Embryonic facial prominence (tissue), 1 donor: ENCODE measurements around the gene ACSL3.
"Not testable (repeated sequence)": the region's sequence is repeated elsewhere in the genome, so short reads cannot be mapped to it uniquely, and the experiment has no call there.

Experiments
- DNase-seq: peaks from one replicate; pipeline ENCODE4 v3.0.0-alpha.2; 2016; ENCODE audit errors: extremely low spot score

ACSL3 gene

DNA sequence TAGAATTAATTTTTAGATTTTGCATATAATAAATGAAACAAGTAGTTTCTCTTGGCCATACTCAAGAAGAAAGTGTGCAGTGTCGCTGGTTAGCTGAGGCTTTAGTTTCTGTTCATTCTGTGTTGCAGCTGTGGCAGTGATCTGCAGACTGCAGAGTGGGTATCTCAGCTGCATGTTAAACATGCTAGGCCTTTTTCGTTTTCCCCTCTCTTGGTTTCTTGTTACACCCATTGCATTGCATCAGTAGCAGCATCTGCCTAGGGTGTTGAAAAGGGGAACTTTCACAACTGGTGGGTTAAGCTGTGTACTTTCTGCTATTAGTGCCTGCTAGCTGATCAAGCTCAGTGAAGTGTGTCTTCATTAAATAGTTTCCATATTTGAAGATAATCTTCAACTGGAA, 51.3 kb downstream of the ACSL3 start:
- DNase-seq: no peak

DNA sequence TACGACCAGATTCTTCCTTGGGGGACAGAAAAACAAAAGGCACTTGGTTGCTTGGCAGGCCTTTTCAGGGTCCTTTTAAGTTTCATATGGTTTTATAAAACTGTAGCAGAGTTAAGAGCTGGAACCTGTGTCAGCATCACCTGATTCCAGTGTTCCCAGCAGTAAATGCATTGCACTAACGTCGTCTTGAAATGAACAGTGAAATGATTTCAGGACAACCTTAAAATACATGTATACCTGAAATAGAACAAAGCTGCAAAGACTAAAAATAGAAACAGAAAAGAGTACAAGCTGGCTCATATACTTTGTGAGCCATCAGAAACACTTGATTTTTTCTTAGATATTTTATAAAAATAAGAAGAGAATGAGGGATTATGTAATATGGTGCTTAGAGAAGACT, 51.9 kb downstream of the ACSL3 start:
- DNase-seq: no peak

DNA sequence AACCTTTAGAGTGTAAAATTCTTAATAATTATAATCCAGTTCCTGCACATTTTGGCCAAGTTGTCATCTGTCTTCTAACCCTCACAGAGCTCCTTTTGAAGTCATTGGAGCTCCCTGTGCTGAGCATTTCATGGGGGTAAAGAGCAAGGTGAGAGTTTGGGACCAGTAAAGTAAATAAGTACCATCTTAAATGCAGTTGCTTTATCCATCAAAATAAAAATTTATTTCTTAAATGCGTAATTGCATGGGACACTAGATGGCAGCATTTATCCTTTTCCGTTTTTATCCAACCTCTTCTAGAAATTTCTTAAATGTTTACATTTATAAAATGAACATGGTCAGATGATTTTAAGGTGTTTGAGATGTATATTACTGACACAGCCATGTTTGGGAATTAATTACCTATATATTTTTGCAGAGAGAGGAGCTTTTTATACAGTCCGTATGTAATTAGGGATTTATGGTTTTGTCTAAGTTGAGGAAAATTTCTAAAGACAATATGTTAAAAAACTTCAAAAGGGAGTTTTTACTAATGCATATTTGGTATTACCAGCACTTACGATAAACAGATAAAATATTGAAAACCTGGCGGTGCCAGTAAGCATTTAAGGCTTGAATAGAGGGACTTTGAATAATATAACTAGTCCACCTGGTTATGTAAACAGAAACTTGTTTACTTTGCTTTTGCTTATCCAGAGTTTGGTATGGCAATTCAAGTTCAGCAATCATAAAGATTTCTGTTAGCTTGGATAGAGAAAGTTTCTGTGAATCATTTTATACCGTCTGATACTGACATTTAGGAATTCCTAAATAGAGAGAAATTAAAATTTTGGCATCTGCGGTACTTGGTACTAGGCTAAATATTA, 54.5 kb downstream of the ACSL3 start:
- no peak for DNase-seq

DNA sequence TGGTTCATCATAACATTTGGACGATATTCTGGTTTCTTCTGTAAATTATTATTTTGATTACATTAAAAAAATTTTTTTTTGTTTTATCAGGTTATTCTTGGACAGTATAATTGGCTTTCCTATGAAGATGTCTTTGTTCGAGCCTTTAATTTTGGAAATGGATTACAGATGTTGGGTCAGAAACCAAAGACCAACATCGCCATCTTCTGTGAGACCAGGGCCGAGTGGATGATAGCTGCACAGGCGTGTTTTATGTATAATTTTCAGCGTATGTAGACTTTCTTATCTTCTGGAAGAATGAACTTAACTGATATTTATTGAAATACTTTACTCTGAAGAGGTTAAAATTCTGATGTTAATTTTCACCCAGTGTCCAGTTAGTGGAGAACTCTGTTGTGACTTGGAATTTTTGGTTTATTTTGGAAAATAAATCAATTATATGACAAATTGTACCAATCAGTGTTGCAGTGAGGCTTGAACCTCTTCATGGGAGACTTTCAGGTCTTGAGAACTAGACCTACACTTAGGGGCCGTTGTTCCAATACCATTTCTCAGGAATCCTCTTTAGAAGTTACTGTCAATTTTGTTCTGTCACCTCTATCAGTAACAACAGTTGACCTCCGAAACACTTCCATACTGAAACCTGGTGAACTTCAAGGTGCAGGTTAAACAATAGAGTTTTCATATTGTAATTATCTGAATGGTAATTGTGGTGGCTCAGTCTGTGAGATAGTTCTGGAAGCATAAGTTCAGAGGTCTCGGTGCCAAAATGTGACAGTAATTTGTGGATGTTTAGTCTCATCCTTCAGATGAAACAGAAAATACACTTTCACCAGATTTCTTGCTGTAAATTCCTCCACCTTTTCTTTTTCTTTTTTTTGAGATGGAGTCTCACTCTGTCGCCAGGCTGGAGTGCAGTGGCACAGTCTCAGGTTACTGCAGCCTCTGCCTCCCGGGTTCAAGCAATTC, 55.7 kb downstream of the ACSL3 start:
- no peak for DNase-seq

DNA sequence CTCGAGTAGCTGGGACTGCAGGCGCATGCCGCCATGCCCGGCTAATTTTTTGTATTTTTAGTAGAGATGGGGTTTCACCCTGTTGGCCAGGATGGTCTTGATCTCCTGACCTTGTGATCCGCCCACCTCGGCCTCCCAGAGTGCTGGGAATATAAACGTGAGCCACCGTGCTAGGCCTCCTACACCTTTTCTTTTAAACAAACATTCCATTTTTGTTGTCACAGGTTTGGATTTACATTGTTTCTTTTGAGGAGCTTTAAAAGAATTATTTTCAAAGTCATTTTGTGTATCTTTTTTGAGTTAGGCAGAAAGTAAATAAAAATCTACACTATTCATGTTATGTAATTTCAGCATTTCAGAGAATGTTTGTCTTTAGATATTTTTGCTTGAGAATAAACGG, 56.4 kb downstream of the ACSL3 start:
- DNase-seq: not testable (repeated sequence)

DNA sequence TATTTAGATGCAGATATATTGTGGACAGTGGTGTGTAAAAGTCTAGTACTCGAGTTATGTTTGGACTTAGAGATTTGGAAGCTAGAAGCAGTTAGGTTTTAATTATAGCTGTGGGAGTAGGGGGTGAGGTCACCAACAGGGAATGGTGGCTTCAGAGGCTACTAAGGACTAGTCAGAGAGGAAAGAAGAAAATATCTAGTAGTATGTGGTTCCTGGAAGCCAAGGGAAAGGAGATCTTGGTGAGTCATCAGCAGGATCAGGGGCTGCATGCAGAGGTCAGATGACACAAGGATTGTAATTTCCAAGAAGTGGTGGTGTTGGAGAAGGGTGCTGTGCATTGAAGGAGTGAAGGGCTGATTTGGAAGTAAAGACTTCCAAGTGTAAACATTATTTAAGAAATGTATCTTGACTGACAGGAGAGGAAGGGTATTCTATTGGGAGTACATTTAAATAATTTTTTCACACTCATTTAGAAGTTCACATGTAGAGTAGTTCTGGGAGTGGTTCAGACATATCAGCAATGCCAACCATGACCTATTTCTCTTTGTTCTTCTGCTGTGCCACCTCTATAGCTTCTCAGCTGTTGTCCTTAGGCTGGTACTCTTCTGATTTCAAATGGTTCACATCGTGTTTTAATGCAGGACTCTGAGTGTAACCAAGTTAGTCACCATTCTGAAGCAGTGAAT, 59.1 kb downstream of the ACSL3 start:
- DNase-seq: no peak

DNA sequence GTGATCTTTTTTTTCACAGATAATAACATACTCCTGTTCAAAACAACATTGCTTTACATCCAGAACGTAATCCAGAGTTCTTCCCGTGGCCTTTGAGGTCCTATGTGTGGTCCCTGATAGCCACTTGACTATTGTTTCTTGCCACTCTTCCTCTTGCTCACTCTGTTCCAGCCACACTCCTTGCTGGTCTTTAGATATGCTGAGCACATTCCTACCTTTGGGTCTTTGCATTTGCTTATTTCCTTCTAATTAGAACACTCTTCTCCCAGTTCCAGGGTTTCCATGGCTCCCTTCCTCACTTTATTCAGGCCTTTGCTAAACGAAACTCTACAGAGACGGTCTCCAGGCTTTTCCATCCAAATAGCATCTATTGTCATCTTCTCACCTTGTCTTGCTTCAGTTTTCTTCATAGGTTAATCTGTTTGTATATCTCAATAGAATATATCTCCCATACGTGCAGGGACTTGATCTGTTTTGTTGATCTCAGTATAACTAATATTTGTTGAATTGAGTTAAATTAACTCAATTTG, 59.9 kb downstream of the ACSL3 start:
- DNase-seq: no peak

DNA sequence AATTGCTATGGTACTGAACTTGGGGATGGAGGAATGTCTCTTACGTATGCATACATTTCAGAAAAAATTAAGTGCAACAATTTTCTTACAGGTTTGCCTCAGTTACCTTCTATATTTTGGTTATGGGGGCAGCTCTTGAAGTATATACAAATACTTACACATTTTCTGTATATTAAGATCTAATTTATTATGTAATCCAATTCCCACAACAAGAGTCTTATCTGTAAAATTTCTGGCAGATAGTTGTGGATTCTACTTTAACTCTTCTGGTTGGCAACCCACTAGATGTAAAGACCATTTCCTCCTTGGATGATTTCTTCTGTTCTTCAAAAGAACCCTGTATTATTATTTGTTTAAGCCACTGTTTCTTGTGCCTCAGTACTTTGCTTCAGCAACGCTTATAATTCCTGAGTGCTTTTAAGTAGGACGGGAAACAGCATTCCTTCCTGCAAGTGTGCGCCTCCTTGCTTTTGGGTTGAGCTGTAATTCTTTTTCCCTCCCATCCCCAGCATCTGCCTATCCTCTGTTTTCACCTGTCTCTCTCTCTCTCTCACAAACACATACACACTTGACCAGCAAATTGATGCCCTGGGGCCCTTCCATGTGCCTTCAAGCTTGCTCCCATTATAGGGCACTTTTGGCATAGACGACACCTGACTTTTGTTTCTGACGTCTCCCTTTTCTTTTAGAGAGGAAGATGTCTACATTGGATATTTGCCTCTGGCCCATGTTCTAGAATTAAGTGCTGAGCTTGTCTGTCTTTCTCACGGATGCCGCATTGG, 61.4 kb downstream of the ACSL3 start:
- DNase-seq: no peak

DNA sequence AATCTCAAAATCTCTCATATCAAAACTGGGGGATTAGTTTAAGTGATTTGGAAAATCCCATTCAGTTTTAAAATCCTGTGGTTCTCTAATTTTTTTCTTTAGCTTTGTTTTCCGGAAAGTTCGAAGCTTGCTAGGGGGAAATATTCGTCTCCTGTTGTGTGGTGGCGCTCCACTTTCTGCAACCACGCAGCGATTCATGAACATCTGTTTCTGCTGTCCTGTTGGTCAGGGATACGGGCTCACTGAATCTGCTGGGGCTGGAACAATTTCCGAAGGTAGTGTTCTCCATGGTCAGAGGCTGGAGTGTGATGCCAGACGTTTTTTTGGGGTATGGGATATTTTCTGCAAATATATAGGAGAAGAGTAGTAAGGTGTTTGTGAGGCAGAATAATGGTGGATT, 66.1 kb downstream of the ACSL3 start:
- DNase-seq: no peak

DNA sequence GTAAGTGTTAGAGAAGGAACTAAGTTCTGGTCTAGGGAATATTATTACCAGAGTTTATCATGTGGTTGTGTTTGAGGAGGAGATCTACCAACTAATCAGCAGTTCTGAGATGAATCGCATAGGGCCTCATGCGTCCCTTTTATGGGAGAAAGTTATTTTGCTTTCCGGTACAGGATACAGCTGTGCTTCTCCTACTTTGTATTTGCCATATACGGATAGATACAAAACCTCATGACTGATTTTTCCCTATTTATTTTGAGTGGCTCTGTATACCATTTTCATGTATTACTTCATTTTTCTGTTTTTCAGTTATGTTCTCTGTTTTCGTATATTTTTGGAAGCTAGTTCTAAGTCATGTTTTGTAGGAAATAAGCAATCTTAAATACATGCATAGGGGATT, 66.8 kb downstream of the ACSL3 start:
- no peak for DNase-seq

DNA sequence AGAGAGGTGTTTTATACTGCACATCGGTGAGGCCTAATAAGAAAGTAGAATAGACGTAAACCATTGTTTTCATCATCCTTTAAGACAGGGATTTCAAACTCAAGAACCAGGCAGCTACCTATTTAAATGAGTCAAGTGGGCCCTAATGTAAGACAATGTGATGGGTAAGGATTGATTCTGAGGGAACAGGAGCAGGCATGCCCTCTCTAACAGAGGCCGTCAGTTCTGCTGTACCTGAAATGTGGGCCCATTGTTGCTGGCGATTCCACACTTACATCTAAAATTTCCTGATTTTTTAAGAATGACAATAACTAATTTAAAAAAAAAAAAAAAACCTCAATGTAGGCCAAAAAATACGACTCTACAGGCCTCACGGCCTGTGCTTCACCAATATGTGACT, 67.5 kb downstream of the ACSL3 start:
- DNase-seq: no peak

DNA sequence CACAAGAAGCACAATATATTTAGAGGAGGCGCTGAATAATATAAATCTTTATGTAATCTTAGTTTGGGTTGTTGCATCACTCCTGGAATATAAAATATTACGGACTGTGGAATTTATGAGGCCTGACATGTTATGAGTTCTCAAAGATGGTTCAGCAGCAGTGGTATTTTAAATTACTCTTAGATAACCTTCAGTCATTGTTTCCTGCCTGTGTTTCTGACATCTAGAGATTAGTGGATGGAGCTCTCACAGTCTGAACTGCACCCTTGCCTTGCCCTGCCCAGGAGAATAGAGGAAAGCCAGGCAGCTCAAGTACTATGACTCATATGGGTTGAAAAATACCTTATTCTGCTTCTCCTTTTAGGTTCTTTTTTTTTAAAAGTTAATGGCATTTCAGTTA, 70.0 kb downstream of the ACSL3 start:
- no peak for DNase-seq

DNA sequence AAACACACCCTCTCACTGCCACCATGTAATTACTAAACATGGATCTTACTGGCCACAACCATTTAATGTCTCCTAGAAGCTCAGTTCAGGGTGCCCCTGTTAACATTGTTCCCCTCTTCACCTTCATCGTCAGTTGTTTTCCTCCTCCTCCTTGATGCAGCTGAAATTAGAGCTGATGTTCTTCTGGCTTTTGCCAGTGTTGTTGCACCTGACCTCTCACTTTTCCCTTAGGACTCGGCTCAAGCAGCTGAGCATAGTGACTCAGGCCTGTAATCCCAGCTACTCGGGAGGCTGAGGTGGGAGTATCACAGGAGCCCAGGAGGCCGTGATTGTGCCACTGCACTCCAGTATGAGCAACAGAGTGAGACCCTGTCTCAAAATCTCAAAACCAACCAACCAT, 70.8 kb downstream of the ACSL3 start:
- no peak for DNase-seq

DNA sequence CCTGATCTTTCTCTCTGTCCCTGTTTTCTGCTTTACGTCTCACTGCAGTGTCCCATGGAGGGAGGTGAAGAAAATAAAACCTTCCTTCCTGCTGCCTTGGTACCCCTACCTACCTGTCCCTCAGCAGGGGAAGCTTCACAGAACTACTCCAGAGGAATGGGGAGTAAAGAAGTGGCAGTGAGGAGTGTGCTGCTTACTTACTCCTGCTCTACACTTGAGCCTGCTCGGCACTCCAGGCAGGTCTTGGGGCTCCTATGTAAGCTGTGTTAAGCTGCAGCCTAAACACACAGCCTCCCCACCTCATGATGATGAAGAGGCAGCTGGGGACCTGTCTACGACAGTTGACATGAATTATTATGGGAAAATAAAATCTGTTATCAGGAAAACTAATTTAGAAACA, 72.6 kb downstream of the ACSL3 start:
- DNase-seq: no peak

DNA sequence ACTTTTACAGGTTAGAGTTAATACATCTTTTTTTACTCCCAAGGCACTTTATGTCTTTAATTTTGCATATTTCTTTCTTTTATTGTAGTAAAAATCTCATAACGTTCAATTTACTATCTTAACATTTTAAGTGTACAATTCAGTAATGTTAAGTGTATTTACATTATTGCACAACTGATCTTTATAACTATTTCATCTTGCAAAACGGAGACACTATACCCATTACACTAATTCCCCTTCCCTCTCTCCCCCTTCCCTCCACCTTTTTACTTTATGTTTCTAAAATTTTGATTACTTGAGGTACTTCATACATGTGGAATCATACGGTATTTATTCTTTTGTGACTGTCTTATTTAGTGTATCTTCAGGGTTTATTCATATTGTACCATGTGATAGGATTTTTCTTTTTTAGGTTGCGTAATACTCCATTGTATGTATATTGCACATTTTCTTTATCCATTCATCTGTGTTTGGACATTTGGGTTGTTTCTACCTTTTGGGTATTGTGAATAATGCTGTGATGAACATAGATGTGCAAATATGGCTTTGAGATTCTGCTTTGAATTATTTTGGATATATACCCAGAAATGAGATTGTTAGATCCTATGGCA, 75.0 kb downstream of the ACSL3 start:
- no peak for DNase-seq

DNA sequence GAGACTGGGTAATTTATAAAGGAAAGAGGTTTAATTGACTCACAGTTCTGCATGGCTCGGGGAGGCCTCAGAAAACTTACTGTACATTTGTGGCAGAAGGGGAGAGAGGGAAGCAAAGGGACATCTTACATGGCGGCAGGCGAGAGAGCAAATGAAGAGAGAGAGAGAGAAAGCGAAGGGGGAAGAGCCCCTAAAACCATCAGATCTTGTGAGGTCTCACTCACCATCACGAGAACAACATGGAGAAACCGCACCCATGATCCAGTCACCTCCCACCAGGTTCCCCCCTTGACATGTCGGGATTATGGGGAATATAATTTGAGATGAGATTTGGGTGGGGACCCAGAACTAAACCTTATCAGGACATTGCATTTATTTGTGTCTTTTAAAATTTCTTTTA, 75.9 kb downstream of the ACSL3 start:
- no peak for DNase-seq

DNA sequence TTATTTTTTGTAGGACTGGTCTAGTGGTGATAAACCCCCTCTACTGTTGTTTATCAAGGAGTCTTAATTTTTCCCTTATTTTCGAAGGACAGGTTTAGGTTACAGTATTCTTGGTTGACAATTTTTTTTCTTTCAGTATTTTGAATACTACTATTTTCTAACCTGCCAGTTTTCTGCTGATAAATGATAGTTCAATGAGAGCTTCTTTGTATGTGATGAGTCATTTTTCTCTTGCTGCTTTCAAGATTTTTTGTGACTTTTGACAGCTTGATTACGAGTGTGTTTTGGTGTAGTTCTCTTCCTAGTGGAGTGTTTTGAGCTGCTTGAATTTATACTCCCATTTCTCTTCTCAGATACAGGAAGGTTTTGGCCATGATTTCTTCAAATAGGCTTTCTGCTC, 77.5 kb downstream of the ACSL3 start:
- no peak for DNase-seq

DNA sequence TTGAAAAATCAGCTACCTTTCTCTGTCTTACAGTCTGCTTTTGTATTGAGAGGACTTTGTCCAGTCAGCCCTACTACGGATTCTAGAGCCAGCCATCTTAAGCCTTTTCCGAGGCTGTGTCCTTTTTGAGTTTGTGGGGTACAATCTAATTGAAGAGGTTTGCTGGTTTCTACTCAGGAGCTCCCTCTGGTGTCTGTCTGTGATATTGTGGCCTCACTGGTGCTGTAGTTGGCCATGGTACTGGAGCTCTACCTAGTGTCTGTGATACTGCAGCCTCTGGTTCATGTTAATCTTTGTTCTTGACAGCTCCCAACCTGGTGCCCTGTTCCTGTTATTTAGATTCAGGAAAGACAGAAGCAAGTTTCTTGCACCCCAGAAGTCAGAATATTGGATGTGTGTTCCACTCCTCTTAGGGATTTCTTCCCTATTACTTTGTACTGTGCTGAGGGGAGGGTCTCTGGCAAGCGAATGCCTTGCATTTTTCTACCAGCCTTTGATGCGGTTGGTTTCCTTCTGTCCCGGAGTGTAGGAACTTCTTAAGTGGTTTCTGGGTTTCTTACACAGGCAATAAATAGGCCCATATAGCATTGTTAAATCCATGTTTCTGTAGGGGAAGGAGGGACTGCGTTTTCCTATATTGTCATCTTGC, 78.5 kb downstream of the ACSL3 start:
- no peak for DNase-seq

DNA sequence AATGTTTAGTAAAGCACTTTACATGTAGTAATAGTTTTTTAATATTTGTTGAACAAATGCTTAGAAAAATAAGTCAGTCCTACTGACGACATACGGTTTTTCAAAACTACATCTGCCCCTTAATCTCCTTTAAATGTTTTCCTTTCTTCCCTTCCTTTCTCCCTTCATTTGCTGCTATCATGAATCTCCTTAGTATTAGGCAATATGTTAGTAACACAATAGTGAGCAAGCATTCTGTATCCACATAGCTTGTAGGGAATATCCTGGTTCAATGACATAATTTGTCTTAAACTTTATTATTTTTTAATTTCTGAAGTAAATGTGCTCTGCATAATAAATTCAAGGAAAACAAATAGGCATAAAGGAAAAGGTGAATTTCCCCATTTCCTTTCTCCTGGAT, 79.1 kb downstream of the ACSL3 start:
- no peak for DNase-seq

DNA sequence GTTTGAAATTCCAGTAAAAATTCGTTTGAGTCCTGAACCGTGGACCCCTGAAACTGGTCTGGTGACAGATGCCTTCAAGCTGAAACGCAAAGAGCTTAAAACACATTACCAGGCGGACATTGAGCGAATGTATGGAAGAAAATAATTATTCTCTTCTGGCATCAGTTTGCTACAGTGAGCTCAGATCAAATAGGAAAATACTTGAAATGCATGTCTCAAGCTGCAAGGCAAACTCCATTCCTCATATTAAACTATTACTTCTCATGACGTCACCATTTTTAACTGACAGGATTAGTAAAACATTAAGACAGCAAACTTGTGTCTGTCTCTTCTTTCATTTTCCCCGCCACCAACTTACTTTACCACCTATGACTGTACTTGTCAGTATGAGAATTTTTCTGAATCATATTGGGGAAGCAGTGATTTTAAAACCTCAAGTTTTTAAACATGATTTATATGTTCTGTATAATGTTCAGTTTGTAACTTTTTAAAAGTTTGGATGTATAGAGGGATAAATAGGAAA, 80.7 kb downstream of the ACSL3 start:
- DNase-seq: no peak
